Liver (tissue), 9 donors: ENCODE data around the gene GRIP2. TPM values are rescaled to one million over a fixed set of nuclear protein-coding genes. Genes with fewer than 3 reads are reported as not detected.

ENCODE experiments used
- DNase-seq: peaks from one replicate; pipeline ENCODE4 v3.0.0-alpha.2; 2017; ENCODE audit warnings: low spot score
- H3K27ac ChIP-seq, 2 donors: one replicate each; pipeline ENCODE4 v1.7.0; 2013; ENCODE audit warnings: inconsistent platforms in 2 of 2, low read length in 2 of 2, control low read depth in 1 of 2, low read depth in 1 of 2, mild to moderate bottlenecking in 1 of 2
- H3K27me3 ChIP-seq, 4 donors: one replicate each; pipeline versions ENCODE4 v1.6.1 to v1.7.0; 2013; ENCODE audit warnings: low read length in 3 of 4, inconsistent platforms in 1 of 4, mild to moderate bottlenecking in 1 of 4, moderate library complexity in 1 of 4; ENCODE audit not compliant: control insufficient read depth in 4 of 4, insufficient read depth in 4 of 4
- H3K36me3 ChIP-seq, 4 donors: one replicate each; pipeline versions ENCODE4 v1.6.1 to v1.7.0; 2013; ENCODE audit warnings: low read length in 3 of 4, mild to moderate bottlenecking in 3 of 4, low read depth in 1 of 4, moderate library complexity in 1 of 4; ENCODE audit not compliant: control insufficient read depth in 4 of 4, insufficient read depth in 3 of 4
- H3K4me1 ChIP-seq, 4 donors: one replicate each; pipeline versions ENCODE4 v1.6.1 to v1.7.0; 2013; ENCODE audit warnings: low read length in 3 of 4, mild to moderate bottlenecking in 3 of 4, moderate library complexity in 1 of 4; ENCODE audit not compliant: control insufficient read depth in 4 of 4, insufficient read depth in 4 of 4
- H3K4me3 ChIP-seq, 3 donors: one replicate each; pipeline versions ENCODE4 v1.6.1 to v1.7.0; 2013; ENCODE audit warnings: low read length in 3 of 3, control low read depth in 1 of 3, low read depth in 1 of 3, mild to moderate bottlenecking in 1 of 3
- H3K9ac ChIP-seq, 2 donors: one replicate each; pipeline ENCODE4 v1.7.0; 2013; ENCODE audit warnings: low read length in 2 of 2, mild to moderate bottlenecking in 2 of 2, moderate library complexity in 2 of 2, control low read depth in 1 of 2, low read depth in 1 of 2
- H3K9me3 ChIP-seq, 4 donors: one replicate each; pipeline versions ENCODE4 v1.6.1 to v1.7.0; 2013; ENCODE audit warnings: low read length in 3 of 4; ENCODE audit not compliant: control insufficient read depth in 4 of 4
- FOXA1 ChIP-seq: IDR thresholded peaks from 2 replicates; pipeline ENCODE4 v1.6.1; 2016; ENCODE audit warnings: antibody characterized with exemption
- FOXA2 ChIP-seq: IDR thresholded peaks from 2 replicates; pipeline ENCODE4 v1.6.1; 2016; ENCODE audit warnings: antibody characterized with exemption
- GABPA ChIP-seq, 2 donors: IDR thresholded peaks in 1 of 2; conservative IDR thresholded peaks in 1 of 2; 2 replicates each; pipeline ENCODE4 v1.6.1; 2016; ENCODE audit warnings: antibody characterized with exemption in 2 of 2, mild to moderate bottlenecking in 1 of 2, moderate library complexity in 1 of 2
- HNF4G ChIP-seq: IDR thresholded peaks from 2 replicates; pipeline ENCODE4 v1.6.1; 2016; ENCODE audit warnings: antibody characterized with exemption
- JUND ChIP-seq, 2 donors: IDR thresholded peaks; 2 replicates each; pipeline ENCODE4 v1.6.1; 2016; ENCODE audit warnings: antibody characterized with exemption in 2 of 2
- NR2F2 ChIP-seq: IDR thresholded peaks from 2 replicates; pipeline ENCODE4 v1.6.1; 2016; ENCODE audit warnings: antibody characterized with exemption
- RAD21 ChIP-seq, 2 donors: IDR thresholded peaks; 2 replicates each; pipeline ENCODE4 v1.6.1; 2016; ENCODE audit warnings: antibody characterized with exemption in 2 of 2, mild to moderate bottlenecking in 2 of 2
- RXRA ChIP-seq, 2 donors: IDR thresholded peaks; 2 replicates each; pipeline ENCODE4 v1.6.1; 2017 to 2018; ENCODE audit warnings: antibody characterized with exemption in 2 of 2, mild to moderate bottlenecking in 1 of 2
- SP1 ChIP-seq: IDR thresholded peaks from 2 replicates; pipeline ENCODE4 v1.6.1; 2018; ENCODE audit warnings: antibody characterized with exemption, mild to moderate bottlenecking
- TAF1 ChIP-seq: conservative IDR thresholded peaks from 2 replicates; pipeline ENCODE4 v1.6.1; 2016; ENCODE audit warnings: antibody characterized with exemption, mild to moderate bottlenecking
- YY1 ChIP-seq: IDR thresholded peaks from 2 replicates; pipeline ENCODE4 v1.6.1; 2016; ENCODE audit warnings: antibody characterized with exemption, mild to moderate bottlenecking
- WGBS: extraction: QIAGEN DNeasy Blood & Tissue Kit; methylation state at CpG from one replicate; pipeline ENCODE4 v1.1.7; 2013; 5-methylcytosine and 5-hydroxymethylcytosine counted together
- polyA plus RNA-seq, 2 donors: library from polyadenylated mRNA; stranded (reverse) in 1 of 2; unstranded in 1 of 2; fragments of 200-250 nt in 1 of 2; fragments of >200 nt in 1 of 2; fragmentation: Nextera tagmentation in 1 of 2; extraction: Ambion mirVana in 1 of 2; gene quantifications; one replicate each; pipeline versions ENCODE4 v1.2.1 to v1.2.3, GENCODE V29; 2013 to 2015
- total RNA-seq, 2 donors: library from RNA; depleted of rRNA; stranded (reverse); fragments of >200 nt; gene quantifications; one replicate each; pipeline ENCODE4 v1.2.3, GENCODE V29; 2014
- TF ChIP-seq, protein P1 (sequence below): IDR thresholded peaks from 2 replicates; pipeline ENCODE4 v1.6.1; 2016; ENCODE audit warnings: antibody characterized with exemption, mild to moderate bottlenecking
- TF ChIP-seq, protein P2 (sequence below): fragments of 150-350 bp; IDR thresholded peaks from 2 replicates; pipeline ENCODE4 v1.5.1; 2017; ENCODE audit warnings: improper control_type of control experiment, low read depth, low read length; ENCODE audit not compliant: missing input control
- TF ChIP-seq, protein P3 (sequence below): IDR thresholded peaks from 2 replicates; pipeline ENCODE4 v1.6.1; 2016; ENCODE audit warnings: antibody characterized with exemption
- TF ChIP-seq, protein P4 (sequence below): IDR thresholded peaks from 2 replicates; pipeline ENCODE4 v1.6.1; 2016; ENCODE audit warnings: antibody characterized with exemption
- donor health status: healthy.
- donor health status: healthy.
- donor health status: healthy.
- donor health status: healthy.
- donor health status: healthy.

Gene GRIP2
- total and polyA plus RNA-seq, 4 donors = 0.05 to 0.33 (median 0.09) TPM; not detected in 1

DNA sequence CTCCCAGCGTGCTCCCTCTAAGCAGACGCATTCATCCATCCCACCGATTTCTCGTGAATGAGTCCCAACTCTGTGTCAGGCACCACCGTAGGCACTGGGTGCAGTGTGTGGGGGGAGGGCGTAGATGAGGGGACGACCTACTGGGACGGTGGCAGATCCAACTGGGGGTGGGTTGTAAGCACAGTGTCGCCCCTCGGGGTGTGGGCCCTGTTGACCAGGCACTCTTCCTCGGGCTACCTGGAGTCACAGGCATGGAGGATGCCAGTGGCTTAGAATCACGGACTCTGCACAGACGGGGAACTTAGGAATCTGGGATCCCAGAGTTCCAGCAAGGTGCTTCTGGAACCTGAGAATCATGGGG lies 71.5 kb downstream of the GRIP2 start (continued):
- TF ChIP-seq, protein P1, sequence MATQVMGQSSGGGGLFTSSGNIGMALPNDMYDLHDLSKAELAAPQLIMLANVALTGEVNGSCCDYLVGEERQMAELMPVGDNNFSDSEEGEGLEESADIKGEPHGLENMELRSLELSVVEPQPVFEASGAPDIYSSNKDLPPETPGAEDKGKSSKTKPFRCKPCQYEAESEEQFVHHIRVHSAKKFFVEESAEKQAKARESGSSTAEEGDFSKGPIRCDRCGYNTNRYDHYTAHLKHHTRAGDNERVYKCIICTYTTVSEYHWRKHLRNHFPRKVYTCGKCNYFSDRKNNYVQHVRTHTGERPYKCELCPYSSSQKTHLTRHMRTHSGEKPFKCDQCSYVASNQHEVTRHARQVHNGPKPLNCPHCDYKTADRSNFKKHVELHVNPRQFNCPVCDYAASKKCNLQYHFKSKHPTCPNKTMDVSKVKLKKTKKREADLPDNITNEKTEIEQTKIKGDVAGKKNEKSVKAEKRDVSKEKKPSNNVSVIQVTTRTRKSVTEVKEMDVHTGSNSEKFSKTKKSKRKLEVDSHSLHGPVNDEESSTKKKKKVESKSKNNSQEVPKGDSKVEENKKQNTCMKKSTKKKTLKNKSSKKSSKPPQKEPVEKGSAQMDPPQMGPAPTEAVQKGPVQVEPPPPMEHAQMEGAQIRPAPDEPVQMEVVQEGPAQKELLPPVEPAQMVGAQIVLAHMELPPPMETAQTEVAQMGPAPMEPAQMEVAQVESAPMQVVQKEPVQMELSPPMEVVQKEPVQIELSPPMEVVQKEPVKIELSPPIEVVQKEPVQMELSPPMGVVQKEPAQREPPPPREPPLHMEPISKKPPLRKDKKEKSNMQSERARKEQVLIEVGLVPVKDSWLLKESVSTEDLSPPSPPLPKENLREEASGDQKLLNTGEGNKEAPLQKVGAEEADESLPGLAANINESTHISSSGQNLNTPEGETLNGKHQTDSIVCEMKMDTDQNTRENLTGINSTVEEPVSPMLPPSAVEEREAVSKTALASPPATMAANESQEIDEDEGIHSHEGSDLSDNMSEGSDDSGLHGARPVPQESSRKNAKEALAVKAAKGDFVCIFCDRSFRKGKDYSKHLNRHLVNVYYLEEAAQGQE = no peak

DNA sequence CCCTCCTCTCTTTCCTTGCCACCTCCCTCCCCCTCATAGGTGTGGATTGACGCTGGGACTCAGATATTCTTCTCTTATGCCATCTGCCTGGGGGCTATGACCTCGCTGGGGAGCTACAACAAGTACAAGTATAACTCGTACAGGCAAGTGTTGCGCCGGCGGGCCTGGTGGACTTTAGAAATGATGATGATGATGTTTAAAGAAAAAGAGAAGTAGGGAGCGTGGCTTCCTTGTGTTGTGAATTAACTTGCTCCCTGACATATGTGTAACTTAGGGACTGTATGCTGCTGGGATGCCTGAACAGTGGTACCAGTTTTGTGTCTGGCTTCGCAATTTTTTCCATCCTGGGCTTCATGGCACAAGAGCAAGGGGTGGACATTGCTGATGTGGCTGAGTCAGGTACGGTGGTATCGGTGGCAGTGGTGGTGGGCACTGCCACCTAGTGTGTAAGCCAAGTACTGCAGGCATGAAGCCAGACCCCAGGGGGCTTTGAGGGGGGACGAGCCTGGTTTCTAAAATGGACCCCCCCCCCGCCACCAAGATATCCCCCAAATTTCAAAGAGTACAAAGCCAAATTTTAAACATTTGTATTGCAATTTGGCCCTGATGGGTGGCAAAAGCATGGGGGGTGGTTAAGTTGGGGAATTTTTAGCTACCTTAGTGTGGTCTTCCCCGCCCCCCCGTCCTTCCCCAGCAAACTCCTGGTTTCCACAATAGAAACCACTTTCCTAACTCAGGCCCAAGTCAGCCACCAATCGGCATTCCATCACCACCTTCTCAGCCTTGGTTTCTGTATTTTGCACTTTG lies 72.1 kb downstream of the GRIP2 start:
- H3K9me3 ChIP-seq = no peaks in the 10 kb centered on the region
- no peak overlapping the region for H3K27ac ChIP-seq
- H3K36me3 ChIP-seq = no peaks in the 10 kb centered on the region
- H3K9ac ChIP-seq = no peak overlapping the region
- peak; percentile 46 for DNase-seq
- H3K4me1 ChIP-seq = no peaks in the 10 kb centered on the region
- no peak overlapping the region for H3K4me3 ChIP-seq
- no peaks in the 10 kb centered on the region for H3K27me3 ChIP-seq
- TF ChIP-seq RAD21 (IDR thresholded peaks at IDR 0.05) = peak; percentile 87 to 91
- TF ChIP-seq, protein P2, sequence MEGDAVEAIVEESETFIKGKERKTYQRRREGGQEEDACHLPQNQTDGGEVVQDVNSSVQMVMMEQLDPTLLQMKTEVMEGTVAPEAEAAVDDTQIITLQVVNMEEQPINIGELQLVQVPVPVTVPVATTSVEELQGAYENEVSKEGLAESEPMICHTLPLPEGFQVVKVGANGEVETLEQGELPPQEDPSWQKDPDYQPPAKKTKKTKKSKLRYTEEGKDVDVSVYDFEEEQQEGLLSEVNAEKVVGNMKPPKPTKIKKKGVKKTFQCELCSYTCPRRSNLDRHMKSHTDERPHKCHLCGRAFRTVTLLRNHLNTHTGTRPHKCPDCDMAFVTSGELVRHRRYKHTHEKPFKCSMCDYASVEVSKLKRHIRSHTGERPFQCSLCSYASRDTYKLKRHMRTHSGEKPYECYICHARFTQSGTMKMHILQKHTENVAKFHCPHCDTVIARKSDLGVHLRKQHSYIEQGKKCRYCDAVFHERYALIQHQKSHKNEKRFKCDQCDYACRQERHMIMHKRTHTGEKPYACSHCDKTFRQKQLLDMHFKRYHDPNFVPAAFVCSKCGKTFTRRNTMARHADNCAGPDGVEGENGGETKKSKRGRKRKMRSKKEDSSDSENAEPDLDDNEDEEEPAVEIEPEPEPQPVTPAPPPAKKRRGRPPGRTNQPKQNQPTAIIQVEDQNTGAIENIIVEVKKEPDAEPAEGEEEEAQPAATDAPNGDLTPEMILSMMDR = peak; percentile 78
- no peak for TF ChIP-seq SP1
- no peak for TF ChIP-seq JUND (IDR thresholded peaks at IDR 0.05)
- WGBS = 56% methylated on average over 15 of the region's 15 CpGs

DNA sequence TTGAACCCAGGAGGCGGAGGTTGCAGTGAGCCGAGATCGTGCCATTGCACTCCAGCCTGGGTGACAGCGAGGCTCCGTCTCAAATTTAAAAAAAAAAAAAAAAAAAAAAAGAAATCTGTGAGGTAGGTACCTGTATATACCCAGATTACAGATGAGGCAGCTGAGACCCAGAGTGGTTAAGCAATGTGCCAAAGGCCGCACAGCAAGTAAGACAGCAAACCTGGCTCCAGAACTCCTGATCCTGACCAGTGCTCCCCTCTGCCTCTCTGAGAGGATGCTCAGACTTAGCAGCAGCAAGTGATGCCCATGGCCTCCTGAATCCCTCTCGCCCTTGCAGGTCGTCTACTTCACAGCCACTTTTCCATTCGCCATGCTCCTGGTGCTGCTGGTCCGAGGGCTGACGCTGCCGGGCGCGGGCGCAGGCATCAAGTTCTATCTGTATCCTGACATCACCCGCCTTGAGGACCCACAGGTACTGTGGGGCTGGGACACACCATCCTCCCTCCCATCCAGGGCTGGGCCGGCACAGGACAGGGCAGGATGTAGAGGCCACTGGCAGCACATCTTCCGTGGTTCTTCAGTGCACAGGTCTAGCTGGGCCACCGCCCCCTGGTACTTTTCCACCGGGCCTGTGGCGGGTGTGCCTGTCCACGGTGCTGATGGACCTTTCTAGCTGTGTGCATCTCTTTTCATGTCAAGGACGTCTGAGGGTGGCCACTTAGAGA lies 73.8 kb downstream of the GRIP2 start:
- Histone ChIP-seq H3K4me3 (no peak overlapping the region), H3K9ac (no peak overlapping the region), H3K36me3 (no peaks in the 10 kb centered on the region), H3K4me1 (no peaks in the 10 kb centered on the region), H3K27me3 (no peaks in the 10 kb centered on the region), H3K27ac (no peak overlapping the region), H3K9me3 (no peaks in the 10 kb centered on the region)
- TF ChIP-seq, protein P2 = no peak
- TF ChIP-seq RXRA (IDR thresholded peaks at IDR 0.05) = no peak
- TF ChIP-seq JUND (IDR thresholded peaks at IDR 0.05) = no peak
- no peak for TF ChIP-seq FOXA2
- TF ChIP-seq, protein P3, sequence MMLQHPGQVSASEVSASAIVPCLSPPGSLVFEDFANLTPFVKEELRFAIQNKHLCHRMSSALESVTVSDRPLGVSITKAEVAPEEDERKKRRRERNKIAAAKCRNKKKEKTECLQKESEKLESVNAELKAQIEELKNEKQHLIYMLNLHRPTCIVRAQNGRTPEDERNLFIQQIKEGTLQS = no peak
- TF ChIP-seq RAD21 (IDR thresholded peaks at IDR 0.05) = no peak
- TF ChIP-seq SP1 = no peak
- TF ChIP-seq, protein P1 = no peak
- TF ChIP-seq TAF1 = no peak
- no peak for TF ChIP-seq YY1
- TF ChIP-seq NR2F2 = no peak
- TF ChIP-seq FOXA1 = no peak
- no peak for TF ChIP-seq HNF4G
- no peak for TF ChIP-seq GABPA (IDR thresholded peaks at IDR 0.05 in 1 of 2, conservative IDR thresholded peaks at IDR 0.05 in 1 of 2)
- TF ChIP-seq, protein P4, sequence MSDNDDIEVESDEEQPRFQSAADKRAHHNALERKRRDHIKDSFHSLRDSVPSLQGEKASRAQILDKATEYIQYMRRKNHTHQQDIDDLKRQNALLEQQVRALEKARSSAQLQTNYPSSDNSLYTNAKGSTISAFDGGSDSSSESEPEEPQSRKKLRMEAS = no peak
- WGBS = 95% methylated on average over 23 of the region's 23 CpGs
- DNase-seq = no peak
